H1 (cell line): ENCODE results near the gene AGAP1. TPM values are rescaled to one million over a fixed set of nuclear protein-coding genes. Genes with fewer than 3 reads are reported as not detected.

Experiments
- ATF3 ChIP-seq: IDR thresholded peaks from 2 replicates; pipeline ENCODE4 v1.6.1; 2011; ENCODE audit warnings: low read depth, mild to moderate bottlenecking, low read length; ENCODE audit not compliant: insufficient read depth
- CTCF ChIP-seq, 3 experiments: IDR thresholded peaks; 1 replicate in 2 of 3; 2 replicates in 1 of 3; pipeline versions ENCODE4 v1.5.1 to v1.6.1; 2011; ENCODE audit warnings: low read length in 3 of 3, mild to moderate bottlenecking in 3 of 3, inconsistent platforms in 2 of 3, low read depth in 1 of 3, moderate library complexity in 1 of 3; ENCODE audit not compliant: insufficient read depth in 1 of 3; ENCODE audit errors: control extremely low read depth in 1 of 3
- FOSL1 ChIP-seq: IDR thresholded peaks from 2 replicates; pipeline ENCODE4 v1.6.1; 2011; ENCODE audit warnings: mild to moderate bottlenecking, low read depth, low read length, moderate library complexity; ENCODE audit not compliant: insufficient read depth
- polyA plus RNA-seq, 7 experiments: library from polyadenylated mRNA; depleted of rRNA in 3 of 7; stranded (reverse) in 5 of 7; unstranded in 2 of 7; fragments of >200 nt in 5 of 7; fragments of 200-250 nt in 2 of 7; gene quantifications; 1 replicate in 5 of 7; 2 replicates in 1 of 7; 4 replicates in 1 of 7; pipeline versions ENCODE4 v1.2.1 to v1.2.3, GENCODE V29; 2011 to 2013; ENCODE audit warnings: missing spikeins in 2 of 7, mixed read lengths in 2 of 7
- total RNA-seq: library from RNA; stranded (reverse); fragmentation: NEBNext Ultra II Directional; extraction: Animal tissue kit (Norgen Biotek cat#: 25700); gene quantifications from 2 replicates; pipeline ENCODE4 v1.2.1, GENCODE V29; 2021

Gene AGAP1
- total and polyA plus RNA-seq, 2 of the 8 experiments (the other 6 are each of a cell fraction or from before 2014, with no cell fraction given) = 18.1 to 39.4 TPM

GRCh38 chr2:235471186-235471747 is 22.6 kb upstream of the AGAP1 start (continued):
- TF ChIP-seq ATF3 = no peak
- no peak for TF ChIP-seq CTCF (IDR thresholded peaks at IDR 0.05; ENCODE audit: control extremely low read depth in 1 of 3, insufficient read depth in 1 of 3, low read depth in 1 of 3, low read length in 3 of 3)
- no peak for TF ChIP-seq FOSL1
- TF ChIP-seq, all 59 proteins: peak for 0
